Measurements from ENCODE around the gene SLC16A3.

- TF ChIP-seq, protein P1, sequence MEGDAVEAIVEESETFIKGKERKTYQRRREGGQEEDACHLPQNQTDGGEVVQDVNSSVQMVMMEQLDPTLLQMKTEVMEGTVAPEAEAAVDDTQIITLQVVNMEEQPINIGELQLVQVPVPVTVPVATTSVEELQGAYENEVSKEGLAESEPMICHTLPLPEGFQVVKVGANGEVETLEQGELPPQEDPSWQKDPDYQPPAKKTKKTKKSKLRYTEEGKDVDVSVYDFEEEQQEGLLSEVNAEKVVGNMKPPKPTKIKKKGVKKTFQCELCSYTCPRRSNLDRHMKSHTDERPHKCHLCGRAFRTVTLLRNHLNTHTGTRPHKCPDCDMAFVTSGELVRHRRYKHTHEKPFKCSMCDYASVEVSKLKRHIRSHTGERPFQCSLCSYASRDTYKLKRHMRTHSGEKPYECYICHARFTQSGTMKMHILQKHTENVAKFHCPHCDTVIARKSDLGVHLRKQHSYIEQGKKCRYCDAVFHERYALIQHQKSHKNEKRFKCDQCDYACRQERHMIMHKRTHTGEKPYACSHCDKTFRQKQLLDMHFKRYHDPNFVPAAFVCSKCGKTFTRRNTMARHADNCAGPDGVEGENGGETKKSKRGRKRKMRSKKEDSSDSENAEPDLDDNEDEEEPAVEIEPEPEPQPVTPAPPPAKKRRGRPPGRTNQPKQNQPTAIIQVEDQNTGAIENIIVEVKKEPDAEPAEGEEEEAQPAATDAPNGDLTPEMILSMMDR (IDR thresholded peaks at IDR 0.05) = no peak
- TF ChIP-seq POLR2A (IDR thresholded peaks at IDR 0.05) = no peak
- TF ChIP-seq EP300 (IDR thresholded peaks at IDR 0.05) = no peak
Measured at GRCh38 chr17:82269882-82270500, 41.1 kb downstream of the SLC16A3 start.
